NB4 (cell line): ENCODE measurements around the gene CACNG4.

Source experiments
- CTCF ChIP-seq: IDR thresholded peaks from one replicate; pipeline ENCODE4 v1.5.1; 2012; ENCODE audit warnings: low read depth, low read length
- MAX ChIP-seq: IDR thresholded peaks from 2 replicates; pipeline ENCODE4 v1.6.1; 2011; ENCODE audit warnings: low read depth, low read length
- POLR2A ChIP-seq: IDR thresholded peaks from 2 replicates; pipeline ENCODE4 v1.6.1; 2011; ENCODE audit warnings: mild to moderate bottlenecking; ENCODE audit not compliant: insufficient read length; ENCODE audit errors: extremely low read depth

- no peak for TF ChIP-seq MAX
- TF ChIP-seq CTCF: no peak
- TF ChIP-seq POLR2A: no peak
These were observed 1.3 kb downstream of the CACNG4 start for GRCh38 chr17:66965801-66966262.
